ENCODE measurements around the gene DLGAP5.

The DLGAP5 gene

GRCh38 chr14:55114720-55115119, 76.7 kb downstream of the DLGAP5 start:
- no peak for DNase-seq (ENCODE audit: low spot score)

GRCh38 chr14:55111122-55111708, 80.2 kb downstream of the DLGAP5 start:
- no peak for DNase-seq (ENCODE audit: low spot score)

- DNase-seq (ENCODE audit: low spot score), result no peak
Observed at GRCh38 chr14:55109836-55110235, 81.5 kb downstream of the DLGAP5 start.

GRCh38 chr14:55107766-55108554, 83.4 kb downstream of the DLGAP5 start:
- peak; percentile 96 for DNase-seq (ENCODE audit: low spot score)

GRCh38 chr14:55105991-55106390, 85.4 kb downstream of the DLGAP5 start:
- DNase-seq (ENCODE audit: low spot score), result no peak

GRCh38 chr14:55103971-55104954, 87.1 kb downstream of the DLGAP5 start:
- no peak for DNase-seq (ENCODE audit: low spot score)

GRCh38 chr14:55103005-55103640, 88.3 kb downstream of the DLGAP5 start:
- peak; percentile 86 for DNase-seq (ENCODE audit: low spot score)

- DNase-seq (ENCODE audit: low spot score), result peak; percentile 92
Observed at GRCh38 chr14:55102141-55102621, 89.2 kb downstream of the DLGAP5 start.

- no peak for DNase-seq (ENCODE audit: low spot score)
Observed at GRCh38 chr14:55101698-55102097, 89.7 kb downstream of the DLGAP5 start.

- DNase-seq (ENCODE audit: low spot score), result peak; percentile 34
Observed at GRCh38 chr14:55099756-55100155, 91.6 kb downstream of the DLGAP5 start.

- DNase-seq (ENCODE audit: low spot score), result no peak
Observed at GRCh38 chr14:55098561-55098898, 92.9 kb downstream of the DLGAP5 start.

Measured in AG20443 (cell line).